Immature natural killer cell (primary cell): Measurements from ENCODE around the gene ATF6. TPM values are rescaled to one million over a fixed set of nuclear protein-coding genes. Genes with fewer than 3 reads are reported as not detected.

ENCODE experiments used
- DNase-seq, 3 donors: peaks; one replicate each; pipeline ENCODE4 v3.0.0; 2022; ENCODE audit warnings: mixed read lengths in 1 of 3
- H3K27ac Mint-ChIP-seq, 6 donors: one replicate each; pipeline ENCODE4 v1.8.0; 2020; ENCODE audit warnings: mixed read lengths in 6 of 6, mild to moderate bottlenecking in 5 of 6, inconsistent platforms in 4 of 6, moderate library complexity in 3 of 6
- H3K27me3 Mint-ChIP-seq, 3 donors: one replicate each; pipeline ENCODE4 v1.8.0; 2020 to 2021; ENCODE audit warnings: low read depth in 3 of 3, mild to moderate bottlenecking in 3 of 3, mixed read lengths in 3 of 3, moderate library complexity in 3 of 3, inconsistent platforms in 1 of 3
- H3K36me3 Mint-ChIP-seq, 3 donors: one replicate each; pipeline ENCODE4 v1.8.0; 2020; ENCODE audit warnings: mixed read lengths in 3 of 3, inconsistent platforms in 2 of 3, mild to moderate bottlenecking in 2 of 3
- H3K4me1 Mint-ChIP-seq, 2 donors: one replicate each; pipeline ENCODE4 v1.8.0; 2020; ENCODE audit warnings: inconsistent platforms in 2 of 2, mild to moderate bottlenecking in 2 of 2, mixed read lengths in 2 of 2, moderate library complexity in 1 of 2
- H3K4me3 Mint-ChIP-seq, 5 donors: one replicate each; pipeline ENCODE4 v1.8.0; 2020; ENCODE audit warnings: mild to moderate bottlenecking in 5 of 5, mixed read lengths in 5 of 5, inconsistent platforms in 3 of 5, moderate library complexity in 3 of 5
- H3K9me3 Mint-ChIP-seq, 6 donors: one replicate each; pipeline ENCODE4 v1.8.0; 2020; ENCODE audit warnings: mild to moderate bottlenecking in 6 of 6, mixed read lengths in 6 of 6, inconsistent platforms in 4 of 6, moderate library complexity in 3 of 6
- polyA plus RNA-seq, 3 donors: library from polyadenylated mRNA; unstranded; fragments of 300-500 nt; fragmentation: Illumina TruSeq; gene quantifications; one replicate each; pipeline ENCODE4 v1.2.3, GENCODE V29; 2021

The ATF6 gene
- polyA plus RNA-seq, 3 donors from 2014 or later: 10.3 to 14.2 (median 11.0) TPM

- peaks cover 0 to 17% (median 2%) of the 10 kb centered on the region in 3 donors for H3K27me3 Mint-ChIP-seq
- no peaks in the 10 kb centered on the region for H3K36me3 Mint-ChIP-seq
- no peak overlapping the region for H3K4me3 Mint-ChIP-seq
- peaks cover 0 to 2% (median 0%) of the 10 kb centered on the region in 6 donors for H3K9me3 Mint-ChIP-seq
- H3K4me1 Mint-ChIP-seq: no peaks in the 10 kb centered on the region
- DNase-seq: no peak
- H3K27ac Mint-ChIP-seq: no peak overlapping the region
Measured at GRCh38 chr1:162010175-162010506, 244.0 kb downstream of the ATF6 start.

GRCh38 chr1:162011337-162012012 is 245.4 kb downstream of the ATF6 start:
- Mint-ChIP-seq H3K36me3 (no peaks in the 10 kb centered on the region), H3K9me3 (peaks cover 0 to 2% (median 0%) of the 10 kb centered on the region in 6 donors), H3K27me3 (peaks cover 0 to 17% (median 2%) of the 10 kb centered on the region in 3 donors), H3K27ac (no peak overlapping the region), H3K4me1 (no peaks in the 10 kb centered on the region), H3K4me3 (no peak overlapping the region)
- DNase-seq: no peak

DNA sequence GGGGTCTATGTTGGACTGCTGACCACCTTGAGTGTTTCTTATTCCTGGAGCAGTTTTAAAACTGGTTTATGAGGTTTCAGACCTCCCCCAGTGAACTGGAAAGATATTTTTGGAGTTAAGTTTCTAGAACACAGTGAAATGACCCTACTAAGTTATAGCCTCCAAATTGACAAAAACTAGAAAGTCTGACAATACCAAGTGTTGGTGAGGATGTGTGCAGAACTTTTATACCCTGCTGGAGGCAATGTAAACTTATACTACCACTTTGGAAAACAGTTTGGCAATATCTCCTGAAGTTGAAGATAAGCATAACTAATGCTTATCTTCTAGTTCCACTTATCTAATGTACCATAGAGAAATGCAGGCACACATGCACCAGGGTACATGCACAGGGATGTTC is 247.2 kb downstream of the ATF6 start:
- DNase-seq: no peak
- no peak overlapping the region for H3K27ac Mint-ChIP-seq
- no peaks in the 10 kb centered on the region for H3K4me1 Mint-ChIP-seq
- no peaks in the 10 kb centered on the region for H3K36me3 Mint-ChIP-seq
- peaks cover 0 to 12% (median 2%) of the 10 kb centered on the region in 3 donors for H3K27me3 Mint-ChIP-seq
- no peak overlapping the region for H3K4me3 Mint-ChIP-seq
- H3K9me3 Mint-ChIP-seq: peaks cover 0 to 2% (median 0%) of the 10 kb centered on the region in 6 donors

Other genes with a start within 250 kb of the ATF6 start
- gene HSPA6, start 241.8 kb upstream of the ATF6 start, polyA plus RNA-seq: 1 to 10 TPM in 2 of 3 donors, under 1 TPM in 1; 0.61 to 8.8 (median 6.9) TPM
- gene FCGR3A, start 216.5 kb upstream of the ATF6 start, polyA plus RNA-seq: 1,000 to 10,000 TPM in 2 of 3 donors, 100 to 1,000 TPM in 1; 491 to 1,637 (median 1,471) TPM
- 10 to 100 TPM in 1 of 3 donors, 1 to 10 TPM in 2; 6.3 to 14.9 (median 8.8) TPM for gene FCGR3B, start 135.1 kb upstream of the ATF6 start, polyA plus RNA-seq
- 10 to 100 TPM in 1 of 3 donors, 1 to 10 TPM in 2; 1.9 to 21.0 (median 8.6) TPM for gene FCGR2B, start 103.2 kb upstream of the ATF6 start, polyA plus RNA-seq
- under 1 TPM; 0.36 to 0.48 (median 0.42) TPM for gene FCRLA, start 59.1 kb upstream of the ATF6 start, polyA plus RNA-seq
- gene FCRLB, start 44.8 kb upstream of the ATF6 start, polyA plus RNA-seq: 10 to 100 TPM in 2 of 3 donors, 1 to 10 TPM in 1; 6.7 to 14.6 (median 10.6) TPM
- 100 to 1,000 TPM in 1 of 3 donors, 10 to 100 TPM in 2; 69.5 to 104 (median 71.7) TPM for gene DUSP12, start 16.5 kb upstream of the ATF6 start, polyA plus RNA-seq